ENCODE results near the gene NFASC.
A peak's percentile ranks its signal among the peaks of the same experiment; 100 is the strongest.

NFASC gene

DNA sequence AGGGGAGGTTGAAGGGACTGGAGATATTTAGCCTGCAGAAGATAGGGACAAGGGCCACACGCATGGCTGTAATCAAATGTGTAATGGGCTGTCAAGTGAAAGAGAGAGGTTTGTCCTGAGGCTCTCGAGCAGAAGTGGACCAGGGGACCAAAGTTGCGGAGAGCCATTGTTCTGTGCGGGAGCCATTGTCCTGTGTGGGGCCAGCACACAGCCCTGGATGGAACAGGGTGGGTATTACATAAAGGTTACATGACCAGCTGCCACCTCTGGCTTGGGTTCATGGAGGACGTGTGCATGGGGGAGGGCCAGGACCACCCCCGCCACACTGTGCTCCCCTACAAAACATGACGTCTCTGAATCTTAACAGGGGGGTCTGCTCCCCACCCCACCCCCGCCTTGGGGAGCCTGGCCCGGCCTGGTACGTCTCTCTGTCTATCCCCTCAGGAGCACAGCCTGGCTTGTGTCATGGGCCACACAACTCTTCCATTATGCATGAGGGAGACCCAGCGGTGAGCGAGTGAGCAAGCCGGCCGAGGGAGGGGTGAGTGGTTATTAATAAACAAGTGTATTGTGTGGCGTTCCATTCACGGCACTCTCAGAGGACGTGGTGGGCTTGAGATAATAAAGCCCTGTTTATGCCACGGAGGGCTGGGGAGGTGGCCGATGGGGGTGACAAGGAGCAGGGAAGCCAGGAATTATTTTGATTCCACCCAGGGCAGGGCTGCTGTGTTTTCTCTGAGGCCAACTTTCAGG is at the start of gene NFASC:
Gene NFASC, plus strand, starts transcription at position 703 of the 753 bp plus-strand sequence. CDS start 73,454 bp downstream, outside the sequence.
- no peak for DNase-seq

DNA sequence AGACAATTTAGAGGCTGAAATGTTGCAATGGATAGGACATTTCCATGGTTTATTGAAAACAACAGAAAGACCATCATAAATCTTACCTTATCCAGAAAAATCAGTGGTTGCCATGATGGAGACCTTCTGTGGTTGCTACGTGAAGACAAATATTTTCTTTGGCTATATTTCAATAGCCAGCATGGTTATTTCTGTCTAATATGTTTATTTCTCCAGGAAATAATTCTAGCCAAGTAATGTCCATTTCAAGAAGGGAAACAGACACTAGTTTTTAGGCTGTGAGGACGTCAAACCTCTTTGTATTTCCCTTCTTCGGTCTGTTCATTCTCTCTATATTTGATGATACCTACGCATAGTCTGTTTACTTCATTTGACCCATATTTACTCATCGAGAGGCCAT is 49.2 kb upstream of the NFASC start:
- DNase-seq: no peak

GRCh38 chr1:204821924-204822323 is 48.7 kb upstream of the NFASC start:
- DNase-seq: no peak

- no peak for DNase-seq
Measured at GRCh38 chr1:204826970-204827369, 43.7 kb upstream of the NFASC start.

DNA sequence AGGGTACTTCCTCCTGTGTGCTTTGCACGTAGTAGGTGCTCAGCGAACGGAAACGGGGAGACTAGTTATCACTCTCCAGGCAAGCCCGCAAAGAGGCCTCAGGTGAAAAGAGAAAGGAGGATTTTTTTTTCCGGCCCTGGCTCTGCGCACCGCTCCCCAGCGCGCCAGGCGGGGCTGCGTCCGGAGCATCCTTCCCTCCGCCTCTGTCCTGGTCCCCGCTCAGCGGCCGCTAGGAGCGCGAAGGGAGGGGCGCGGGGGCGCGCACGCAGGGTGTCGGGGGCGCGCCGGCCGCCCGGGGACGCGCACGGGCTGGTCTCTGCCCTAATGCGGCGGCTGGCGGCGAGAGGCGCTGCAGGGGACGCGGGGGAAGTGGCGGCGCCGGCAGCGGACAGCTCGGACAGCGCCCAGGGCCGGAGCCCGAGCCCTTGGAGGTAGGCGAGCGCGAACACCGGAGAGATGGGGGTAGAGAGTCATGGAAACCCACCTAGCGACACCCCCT is 42.3 kb upstream of the NFASC start:
- peak; percentile 31 for DNase-seq

DNA sequence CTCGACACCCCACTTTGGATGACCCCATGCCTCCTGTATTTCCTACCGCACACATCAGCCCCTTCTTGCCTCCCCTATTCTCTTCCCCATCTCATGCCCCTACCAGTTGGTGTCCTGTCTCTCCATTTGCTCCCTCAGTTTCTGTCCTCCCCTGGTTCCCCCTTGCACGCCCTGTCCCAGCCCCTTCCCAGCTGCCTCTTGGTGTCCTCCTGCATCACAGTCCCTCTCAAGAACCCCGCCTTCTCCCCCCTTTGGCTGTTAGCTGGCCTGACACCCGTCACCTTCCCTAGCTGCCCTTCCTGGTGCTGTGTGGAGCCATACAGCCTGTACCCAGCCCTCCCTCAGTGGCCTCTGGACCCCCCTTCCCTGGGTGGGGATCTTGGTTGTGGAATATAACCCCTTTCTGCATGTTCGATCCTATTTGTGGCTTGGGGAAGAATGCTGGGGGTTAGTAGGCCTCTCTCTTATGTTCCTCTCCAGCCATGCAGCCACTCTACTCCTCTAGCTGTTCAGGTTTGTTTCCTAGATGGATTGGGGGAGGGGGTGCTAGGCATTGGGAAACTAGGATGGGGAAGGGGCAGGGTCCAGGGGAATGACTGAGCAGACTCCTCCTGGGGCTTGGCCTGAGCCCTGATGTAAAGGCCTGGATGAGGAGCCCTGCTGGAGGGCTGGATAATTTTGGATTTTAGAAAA is 41.4 kb upstream of the NFASC start:
- DNase-seq: no peak

- DNase-seq: no peak
Measured at GRCh38 chr1:204830747-204831146, 39.9 kb upstream of the NFASC start.

- DNase-seq: no peak
Measured at GRCh38 chr1:204831186-204831585, 39.5 kb upstream of the NFASC start.

- DNase-seq: no peak
Measured at GRCh38 chr1:204834336-204834735, 36.3 kb upstream of the NFASC start.

- DNase-seq: no peak
Measured at GRCh38 chr1:204834752-204835151, 35.9 kb upstream of the NFASC start.

GRCh38 chr1:204835737-204836136 is 34.9 kb upstream of the NFASC start:
- DNase-seq: no peak

DNA sequence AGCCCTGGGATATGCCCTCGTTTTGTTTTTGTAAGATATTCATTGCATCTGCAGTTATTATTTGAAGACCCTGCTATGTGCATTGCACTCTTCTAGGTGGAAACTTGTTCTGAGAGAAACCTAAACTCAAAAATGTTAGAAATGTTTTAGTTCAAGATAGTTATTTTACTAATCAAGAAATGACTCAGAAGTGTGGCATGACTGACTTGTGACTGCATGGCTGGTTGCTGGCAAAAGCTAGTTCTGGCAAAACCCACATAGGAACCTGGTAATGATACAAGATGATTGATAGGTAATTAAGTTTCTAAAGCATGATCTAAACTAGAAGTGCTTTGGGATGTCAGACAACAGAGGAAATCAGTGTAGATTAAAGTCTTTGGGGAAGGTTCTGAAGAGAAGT is 33.8 kb upstream of the NFASC start:
- no peak for DNase-seq

GRCh38 chr1:204837440-204838084 is 33.1 kb upstream of the NFASC start:
- peak; percentile 9 for DNase-seq

DNA sequence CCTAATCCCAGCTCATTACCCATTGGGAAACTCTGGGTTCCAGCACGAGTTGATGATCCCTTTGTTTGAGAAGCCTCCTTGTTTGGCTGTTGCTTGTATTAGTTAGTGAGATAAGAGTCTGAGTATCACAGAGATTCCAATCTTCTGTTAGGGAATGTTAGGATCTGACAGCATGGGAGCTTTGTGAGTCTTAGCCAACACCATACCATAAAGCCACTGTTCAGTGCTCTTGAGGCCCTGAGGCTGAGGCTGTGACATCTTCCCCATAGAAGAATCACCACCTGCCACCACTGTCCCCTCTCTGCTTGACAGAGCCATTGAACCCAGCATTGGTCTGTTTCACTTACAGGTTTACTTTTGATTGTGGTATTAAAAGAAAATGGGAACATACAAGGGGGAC is 29.3 kb upstream of the NFASC start:
- DNase-seq: no peak

GRCh38 chr1:204841798-204842197 is 28.9 kb upstream of the NFASC start:
- DNase-seq: no peak

- no peak for DNase-seq
Measured at GRCh38 chr1:204842369-204842768, 28.3 kb upstream of the NFASC start.

GRCh38 chr1:204842892-204843291 is 27.8 kb upstream of the NFASC start:
- no peak for DNase-seq

DNA sequence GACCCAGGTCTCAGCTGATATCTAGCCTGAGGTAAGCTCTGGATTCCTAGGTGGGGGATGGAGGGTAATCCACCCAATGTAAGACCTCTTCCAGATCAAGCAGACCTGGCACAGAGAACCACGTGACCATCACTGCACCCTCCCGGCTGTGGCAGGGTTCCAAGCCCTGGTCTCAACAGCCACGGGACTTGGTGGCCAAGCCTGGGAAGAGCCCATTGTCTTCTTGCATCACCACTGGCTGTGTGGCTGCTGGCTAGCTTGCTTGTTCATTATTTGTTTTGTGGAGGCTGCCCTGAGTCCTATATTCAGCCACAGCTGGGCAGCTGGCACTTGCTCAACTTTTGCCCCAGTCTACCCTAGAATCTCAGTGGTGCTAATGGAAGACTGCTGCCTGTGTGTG is 24.1 kb upstream of the NFASC start:
- no peak for DNase-seq

DNA sequence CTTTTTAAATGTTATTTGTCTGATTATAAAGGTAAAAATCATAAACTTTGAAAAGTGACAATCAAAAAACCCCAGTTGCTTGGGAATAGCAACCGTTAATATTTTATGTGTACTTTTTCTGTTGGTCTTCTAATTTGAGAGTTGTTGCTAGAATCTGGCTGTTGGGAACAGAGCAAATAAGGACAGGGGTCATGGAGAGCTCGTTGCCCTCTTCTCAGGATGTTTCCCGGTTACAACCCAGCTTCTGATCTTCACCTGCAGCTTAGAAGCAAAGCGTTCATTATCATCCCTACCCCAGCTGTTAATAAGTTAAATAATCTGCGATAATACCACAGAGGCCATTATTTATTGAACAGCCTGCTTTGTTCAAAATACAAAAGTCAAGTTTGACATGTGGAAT is 22.1 kb upstream of the NFASC start:
- DNase-seq: no peak

- DNase-seq: no peak
Measured at GRCh38 chr1:204852854-204853253, 17.8 kb upstream of the NFASC start.

GRCh38 chr1:204853436-204853835 is 17.2 kb upstream of the NFASC start:
- DNase-seq: no peak

- no peak for DNase-seq
Measured at GRCh38 chr1:204854286-204854685, 16.4 kb upstream of the NFASC start.

GRCh38 chr1:204858363-204858821 is 12.3 kb upstream of the NFASC start:
- no peak for DNase-seq

DNA sequence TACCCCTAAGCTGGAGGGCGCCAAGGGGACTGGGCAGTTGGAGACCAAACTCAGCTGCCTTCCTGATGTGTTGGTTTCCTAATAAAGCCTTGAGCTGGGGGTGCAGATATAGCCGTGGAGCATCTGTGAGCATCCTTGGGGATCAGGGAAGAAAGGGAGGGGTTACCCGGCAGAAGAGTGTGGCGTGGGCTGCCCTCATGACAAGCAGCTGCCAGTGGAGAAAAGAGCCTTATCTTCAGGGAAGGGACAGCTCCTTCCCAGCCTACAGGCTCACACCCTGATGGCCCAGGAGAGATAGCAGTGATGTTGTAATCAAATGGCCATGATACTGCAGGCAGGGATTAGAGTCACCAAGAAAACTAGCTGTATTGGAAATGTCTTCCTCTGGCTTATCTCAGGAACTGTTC is 10.8 kb upstream of the NFASC start:
- DNase-seq: no peak

Data from stimulated activated CD4-positive, alpha-beta T cell treated with anti-CD3 and anti-CD28 coated beads, Interleukin-12 subunit alpha, Interleukin-12 subunit beta, amount 100 ng/mL, for 4 hours (primary cell).